Astrocyte of the spinal cord (primary cell): ENCODE results near the gene RANBP9.

Experiments
- DNase-seq: peaks from one replicate; pipeline ENCODE4 v3.0.0; 2011; ENCODE audit warnings: low read depth, low spot score
- H3K4me3 ChIP-seq: 2 replicates; pipeline ENCODE4 v1.5.1; 2011; ENCODE audit warnings: low read depth, mild to moderate bottlenecking, low read length, moderate library complexity
- CTCF ChIP-seq: IDR thresholded peaks from 2 replicates; pipeline ENCODE4 v1.5.1; 2012; ENCODE audit warnings: low read depth, mild to moderate bottlenecking, low read length, inconsistent platforms
- in situ Hi-C: cut with HindIII; loops from 2 replicates; pipeline ENCODE4 v1.10.0; 2017; ENCODE audit warnings: low sequenced_read_pairs

RANBP9 gene

GRCh38 chr6:13711324-13711732 lies 307 bp downstream of the RANBP9 start:
- DNase-seq = no peak
- H3K4me3 ChIP-seq = peak overlapping the region; percentile 83
- in situ Hi-C loops = no loop called here
- TF ChIP-seq CTCF = peak; percentile 9

GRCh38 chr6:13710552-13711323 lies 897 bp downstream of the RANBP9 start:
- DNase-seq = no peak
- in situ Hi-C loops = no loop called here
- peak overlapping the region; percentile 83 for H3K4me3 ChIP-seq
- TF ChIP-seq CTCF = no peak

- peak; percentile 51 for DNase-seq
- in situ Hi-C loops = no loop called here
Measured at GRCh38 chr6:13709689-13710551, 1.7 kb downstream of the RANBP9 start.

GRCh38 chr6:13708736-13709135 lies 2.9 kb downstream of the RANBP9 start:
- DNase-seq = peak; percentile 37
- peak overlapping the region; percentile 83 for H3K4me3 ChIP-seq
- TF ChIP-seq CTCF = no peak
- in situ Hi-C loops = no loop called here

More at GRCh38 chr6:13709689-13710551, 1.7 kb downstream of the RANBP9 start:
- peak overlapping the region; percentile 83 for H3K4me3 ChIP-seq
- no peak for TF ChIP-seq CTCF

GRCh38 chr6:13703496-13703895 lies 8.1 kb downstream of the RANBP9 start:
- no peak overlapping the region for H3K4me3 ChIP-seq
- in situ Hi-C loops = no loop called here
- DNase-seq = no peak
- TF ChIP-seq CTCF = no peak

- TF ChIP-seq CTCF = no peak
- no peak overlapping the region for H3K4me3 ChIP-seq
- no peak for DNase-seq
- in situ Hi-C loops = no loop called here
Measured at GRCh38 chr6:13702809-13703302, 8.8 kb downstream of the RANBP9 start.
